GM12891 (cell line): ENCODE results near the gene SLC26A1.

Source experiments
- POLR2A ChIP-seq: IDR thresholded peaks from 2 replicates; pipeline ENCODE4 v1.6.1; 2011; ENCODE audit warnings: low read depth, low read length, control low read depth
- POLR2AphosphoS5 ChIP-seq: IDR thresholded peaks from 2 replicates; pipeline ENCODE4 v1.6.1; 2011; ENCODE audit warnings: low read depth, low read length, control low read depth
- SPI1 ChIP-seq: IDR thresholded peaks from 2 replicates; pipeline ENCODE4 v1.6.1; 2011; ENCODE audit warnings: low read depth, low read length, control low read depth
- TAF1 ChIP-seq: IDR thresholded peaks from 2 replicates; pipeline ENCODE4 v1.6.1; 2011; ENCODE audit warnings: low read depth, low read length, control low read depth

GRCh38 chr4:997375-998071, 4.3 kb upstream of the SLC26A1 start:
- no peak for TF ChIP-seq POLR2A
- TF ChIP-seq TAF1 = no peak
- no peak for TF ChIP-seq POLR2AphosphoS5
- no peak for TF ChIP-seq SPI1
